C4-2B (cell line): ENCODE data around the gene DENND1A.

Source experiments
- ZFX ChIP-seq: fragments of 450-650 bp; IDR thresholded peaks from 2 replicates; pipeline ENCODE4 v1.6.1; 2017
- TF ChIP-seq, protein P1 (sequence below): fragments of 450-650 bp; conservative IDR thresholded peaks from 2 replicates; pipeline ENCODE4 v1.5.1; 2017; ENCODE audit warnings: mild to moderate bottlenecking

DNA sequence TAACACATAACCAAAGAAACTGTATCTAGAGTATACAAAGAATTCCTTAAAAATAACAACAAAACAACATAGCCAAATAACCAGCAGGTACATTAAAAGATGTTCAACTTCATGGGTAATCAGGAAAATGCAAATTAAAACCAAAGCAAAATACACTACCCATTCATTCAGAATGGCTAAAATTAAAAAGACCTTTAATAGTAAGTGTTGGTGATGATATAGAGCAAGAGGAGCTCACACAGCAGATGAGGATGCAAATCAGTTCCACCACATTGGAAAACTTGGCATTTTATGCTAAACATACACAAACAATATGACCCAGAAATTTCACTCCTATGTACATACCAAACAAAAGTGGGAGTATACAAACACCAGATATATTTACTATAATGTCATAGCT lies 97.8 kb downstream of the DENND1A start:
- TF ChIP-seq, protein P1, sequence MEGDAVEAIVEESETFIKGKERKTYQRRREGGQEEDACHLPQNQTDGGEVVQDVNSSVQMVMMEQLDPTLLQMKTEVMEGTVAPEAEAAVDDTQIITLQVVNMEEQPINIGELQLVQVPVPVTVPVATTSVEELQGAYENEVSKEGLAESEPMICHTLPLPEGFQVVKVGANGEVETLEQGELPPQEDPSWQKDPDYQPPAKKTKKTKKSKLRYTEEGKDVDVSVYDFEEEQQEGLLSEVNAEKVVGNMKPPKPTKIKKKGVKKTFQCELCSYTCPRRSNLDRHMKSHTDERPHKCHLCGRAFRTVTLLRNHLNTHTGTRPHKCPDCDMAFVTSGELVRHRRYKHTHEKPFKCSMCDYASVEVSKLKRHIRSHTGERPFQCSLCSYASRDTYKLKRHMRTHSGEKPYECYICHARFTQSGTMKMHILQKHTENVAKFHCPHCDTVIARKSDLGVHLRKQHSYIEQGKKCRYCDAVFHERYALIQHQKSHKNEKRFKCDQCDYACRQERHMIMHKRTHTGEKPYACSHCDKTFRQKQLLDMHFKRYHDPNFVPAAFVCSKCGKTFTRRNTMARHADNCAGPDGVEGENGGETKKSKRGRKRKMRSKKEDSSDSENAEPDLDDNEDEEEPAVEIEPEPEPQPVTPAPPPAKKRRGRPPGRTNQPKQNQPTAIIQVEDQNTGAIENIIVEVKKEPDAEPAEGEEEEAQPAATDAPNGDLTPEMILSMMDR = no peak
- TF ChIP-seq ZFX = no peak
